ENCODE data around the gene MMP25.
"Not testable (repeated sequence)": the region's sequence is repeated elsewhere in the genome, so short reads cannot be mapped to it uniquely, and the experiment has no call there.

The MMP25 gene

GRCh38 chr16:3071655-3072054, 25.3 kb downstream of the MMP25 start:
- no peak for TF ChIP-seq CTCF (IDR thresholded peaks at IDR 0.05; ENCODE audit: low read length, missing control alignments)
- DNase-seq (ENCODE audit: low read depth): no peak
- H3K4me3 ChIP-seq (replicated peaks; ENCODE audit: low read depth, low read length): no peak overlapping the region

GRCh38 chr16:3072148-3072547, 25.8 kb downstream of the MMP25 start:
- H3K4me3 ChIP-seq (replicated peaks; ENCODE audit: low read depth, low read length); DNase-seq (ENCODE audit: low read depth): not testable (repeated sequence)

GRCh38 chr16:3072576-3073263, 26.4 kb downstream of the MMP25 start:
- H3K4me3 ChIP-seq (replicated peaks; ENCODE audit: low read depth, low read length); DNase-seq (ENCODE audit: low read depth): not testable (repeated sequence)

- no peak overlapping the region for H3K4me3 ChIP-seq (replicated peaks; ENCODE audit: low read depth, low read length)
- no peak for TF ChIP-seq CTCF (IDR thresholded peaks at IDR 0.05; ENCODE audit: low read length, missing control alignments)
- no peak for DNase-seq (ENCODE audit: low read depth)
Observed at GRCh38 chr16:3073448-3073847, 27.1 kb downstream of the MMP25 start.

GRCh38 chr16:3074860-3075522, 28.6 kb downstream of the MMP25 start:
- no peak for TF ChIP-seq CTCF (IDR thresholded peaks at IDR 0.05; ENCODE audit: low read length, missing control alignments)
- no peak overlapping the region for H3K4me3 ChIP-seq (replicated peaks; ENCODE audit: low read depth, low read length)
- no peak for DNase-seq (ENCODE audit: low read depth)

GRCh38 chr16:3075523-3075915, 29.2 kb downstream of the MMP25 start:
- no peak for DNase-seq (ENCODE audit: low read depth)

GRCh38 chr16:3075946-3076345, 29.6 kb downstream of the MMP25 start:
- H3K4me3 ChIP-seq (replicated peaks; ENCODE audit: low read depth, low read length); DNase-seq (ENCODE audit: low read depth): not testable (repeated sequence)

More at GRCh38 chr16:3075523-3075915, 29.2 kb downstream of the MMP25 start:
- no peak for TF ChIP-seq CTCF (IDR thresholded peaks at IDR 0.05; ENCODE audit: low read length, missing control alignments)
- H3K4me3 ChIP-seq (replicated peaks; ENCODE audit: low read depth, low read length): no peak overlapping the region

- no peak for TF ChIP-seq CTCF (IDR thresholded peaks at IDR 0.05; ENCODE audit: low read length, missing control alignments)
- DNase-seq (ENCODE audit: low read depth): no peak
- H3K4me3 ChIP-seq (replicated peaks; ENCODE audit: low read depth, low read length): no peak overlapping the region
Observed at GRCh38 chr16:3076577-3076976, 30.2 kb downstream of the MMP25 start.
